NCI-H2029 treated with DMSO at 0.1 percent for 48 hours (cell line): ENCODE results near the gene ARF1.

ENCODE experiments used
- DNase-seq: peaks from one replicate; lab custom pipeline; 2025; lab: John Stamatoyannopoulos, UW

Gene ARF1

GRCh38 chr1:228082214-228082917, at the start of gene ARF1:
Gene ARF1, plus strand, starts transcription at chr1:228082708. Its CDS starts 14,407 bp downstream, at chr1:228097115.
- peak; percentile 30 for DNase-seq

DNA sequence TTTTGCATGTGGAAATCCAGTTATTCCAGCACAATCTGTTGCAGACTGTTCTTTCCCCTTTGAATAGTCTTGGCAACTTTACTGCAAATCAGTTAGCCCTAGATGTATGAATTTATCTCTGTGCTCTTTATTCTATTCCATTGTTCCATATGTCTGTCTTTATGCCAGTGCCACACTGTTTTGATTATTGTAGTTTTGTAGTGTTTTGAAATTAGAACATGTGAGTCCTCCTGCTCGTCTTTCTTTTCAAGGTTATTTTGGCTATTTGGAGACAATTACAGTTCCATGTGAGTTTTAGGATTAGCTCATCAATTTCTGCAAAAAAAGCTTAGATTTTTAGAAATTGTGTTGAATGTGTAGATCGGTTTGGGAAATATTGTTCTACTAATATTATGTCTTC, 49.1 kb upstream of the ARF1 start:
- no peak for DNase-seq

GRCh38 chr1:228034954-228035837, 47.3 kb upstream of the ARF1 start:
- DNase-seq = no peak

DNA sequence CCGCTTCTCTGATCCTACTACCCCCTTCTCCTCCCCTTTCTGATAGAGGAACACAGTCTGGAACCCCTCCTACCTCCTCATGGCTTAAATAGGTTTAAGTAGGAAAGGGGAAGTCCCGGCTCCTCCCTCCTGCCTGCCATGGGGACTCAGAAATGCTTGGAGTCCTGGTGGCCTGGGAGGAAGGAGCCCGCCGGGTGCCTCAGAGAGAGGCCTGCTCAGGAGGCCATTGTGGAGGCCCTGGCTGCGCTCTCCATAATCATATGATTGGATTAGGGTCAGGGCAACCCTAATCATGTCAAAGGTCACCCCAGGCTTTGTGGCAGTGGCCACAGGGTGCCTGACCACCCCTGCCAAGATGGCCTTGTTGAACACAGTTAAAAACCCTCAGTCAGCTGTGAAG, 46.7 kb upstream of the ARF1 start:
- DNase-seq = no peak

GRCh38 chr1:228036701-228037231, 45.7 kb upstream of the ARF1 start:
- DNase-seq = no peak

- DNase-seq = no peak
Observed at GRCh38 chr1:228037401-228038386, 44.8 kb upstream of the ARF1 start.

- no peak for DNase-seq
Observed at GRCh38 chr1:228038387-228039005, 44.0 kb upstream of the ARF1 start.

GRCh38 chr1:228039006-228039903, 43.3 kb upstream of the ARF1 start:
- no peak for DNase-seq

DNA sequence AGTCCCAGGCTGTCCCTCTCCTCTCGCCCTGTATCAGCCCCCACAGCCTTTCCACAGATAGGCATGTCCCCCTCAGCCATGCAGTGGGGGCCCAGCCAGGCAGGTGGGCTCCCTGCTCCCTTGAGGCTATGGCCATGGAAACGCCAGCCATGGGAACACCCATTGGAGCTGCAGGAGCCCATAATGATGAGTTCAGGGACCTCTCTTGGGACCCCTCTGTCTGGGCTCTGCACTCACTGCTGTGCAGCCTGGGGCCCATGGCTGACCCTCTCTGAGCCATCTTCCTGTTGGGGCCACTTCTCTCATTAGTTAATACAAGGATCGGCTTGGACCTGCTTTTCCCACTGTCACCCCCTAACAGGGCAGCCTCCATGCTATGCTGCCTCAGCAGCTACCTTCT, 42.5 kb upstream of the ARF1 start:
- no peak for DNase-seq

GRCh38 chr1:228041316-228041715, 41.2 kb upstream of the ARF1 start:
- no peak for DNase-seq

DNA sequence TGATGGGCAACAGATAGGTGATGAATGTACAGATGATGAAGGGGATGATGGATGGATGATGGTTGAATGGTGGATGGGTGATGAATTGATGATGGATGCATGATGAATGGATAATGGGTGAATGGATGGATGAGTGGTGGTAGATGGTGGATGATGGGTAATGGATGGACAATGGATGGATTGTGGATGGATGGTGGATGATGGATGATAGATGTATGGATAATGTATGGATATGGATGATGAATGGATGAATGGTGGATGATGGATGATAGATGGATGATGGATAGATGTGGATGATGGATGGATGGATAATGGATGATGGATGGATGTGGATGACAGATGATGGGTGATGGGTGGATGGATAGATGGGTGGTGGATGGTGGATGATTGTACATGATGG, 40.0 kb upstream of the ARF1 start:
- no peak for DNase-seq

DNA sequence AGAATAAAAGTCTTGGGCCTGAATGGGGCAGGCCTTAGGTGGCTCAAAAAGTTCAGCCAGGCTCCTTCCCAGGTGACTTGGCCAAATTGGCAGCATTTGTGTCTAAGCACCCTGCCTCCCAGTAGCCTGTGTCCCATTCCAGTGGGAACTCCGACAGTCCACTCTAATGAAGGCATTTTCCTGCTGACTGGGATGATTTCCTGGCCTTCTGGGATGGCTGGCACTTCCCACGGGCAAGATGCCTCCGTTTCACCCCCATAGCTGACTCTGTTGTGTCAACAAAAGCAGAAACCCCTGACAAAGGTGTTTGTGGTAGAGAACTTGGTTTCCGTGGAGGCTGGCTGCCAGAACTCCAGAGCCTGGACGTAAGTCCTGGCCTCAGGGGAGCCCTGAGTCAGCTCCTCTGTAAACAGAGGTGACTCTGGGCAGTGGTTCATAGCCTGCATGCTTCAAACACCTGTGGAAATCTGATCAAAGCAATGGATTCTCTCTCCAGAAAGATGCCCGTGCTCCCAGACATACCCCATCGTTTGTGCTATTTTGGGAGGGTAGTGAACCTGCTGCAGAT, 39.1 kb upstream of the ARF1 start:
- no peak for DNase-seq

DNA sequence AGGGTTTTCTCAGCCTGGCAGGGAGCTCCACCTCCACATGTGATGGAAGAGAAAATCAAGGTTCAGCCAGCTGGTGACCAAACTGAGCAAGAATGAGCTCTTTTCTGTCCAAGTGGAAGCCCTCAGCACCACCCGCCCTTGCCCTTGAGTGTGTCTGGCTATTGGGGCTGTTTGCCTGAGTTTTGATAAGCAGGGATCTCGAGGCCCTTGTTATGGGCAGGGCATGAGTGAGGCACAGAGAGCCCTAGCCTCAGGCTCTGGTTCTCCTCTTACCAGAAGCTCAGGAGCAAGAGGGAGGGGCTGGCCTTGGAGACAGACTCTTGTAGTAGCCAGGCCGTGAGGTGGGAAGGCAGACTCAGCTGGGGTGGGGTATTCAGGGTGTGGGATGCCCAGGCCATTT, 37.5 kb upstream of the ARF1 start:
- no peak for DNase-seq

DNA sequence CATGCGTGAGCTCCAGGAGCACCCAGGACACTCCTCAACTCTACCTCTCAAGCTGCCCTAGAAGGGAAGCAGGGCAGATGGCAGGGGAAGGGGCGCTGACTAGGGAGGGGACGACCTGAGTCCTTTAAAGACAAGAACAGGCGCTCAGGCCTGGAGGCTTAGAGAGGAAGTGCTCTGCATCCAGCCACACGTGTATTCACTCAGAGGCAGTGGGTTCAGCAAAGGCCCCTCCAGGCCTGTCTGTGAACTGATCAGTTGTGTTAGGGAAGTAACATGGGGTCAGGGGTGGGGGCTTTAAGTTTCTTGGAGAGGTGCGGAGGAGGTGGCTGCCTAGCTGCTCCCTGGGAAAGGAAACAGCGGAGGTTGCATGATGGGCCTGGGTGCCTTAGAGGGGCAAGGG, 37.1 kb upstream of the ARF1 start:
- DNase-seq = no peak

- no peak for DNase-seq
Observed at GRCh38 chr1:228045871-228046270, 36.6 kb upstream of the ARF1 start.

DNA sequence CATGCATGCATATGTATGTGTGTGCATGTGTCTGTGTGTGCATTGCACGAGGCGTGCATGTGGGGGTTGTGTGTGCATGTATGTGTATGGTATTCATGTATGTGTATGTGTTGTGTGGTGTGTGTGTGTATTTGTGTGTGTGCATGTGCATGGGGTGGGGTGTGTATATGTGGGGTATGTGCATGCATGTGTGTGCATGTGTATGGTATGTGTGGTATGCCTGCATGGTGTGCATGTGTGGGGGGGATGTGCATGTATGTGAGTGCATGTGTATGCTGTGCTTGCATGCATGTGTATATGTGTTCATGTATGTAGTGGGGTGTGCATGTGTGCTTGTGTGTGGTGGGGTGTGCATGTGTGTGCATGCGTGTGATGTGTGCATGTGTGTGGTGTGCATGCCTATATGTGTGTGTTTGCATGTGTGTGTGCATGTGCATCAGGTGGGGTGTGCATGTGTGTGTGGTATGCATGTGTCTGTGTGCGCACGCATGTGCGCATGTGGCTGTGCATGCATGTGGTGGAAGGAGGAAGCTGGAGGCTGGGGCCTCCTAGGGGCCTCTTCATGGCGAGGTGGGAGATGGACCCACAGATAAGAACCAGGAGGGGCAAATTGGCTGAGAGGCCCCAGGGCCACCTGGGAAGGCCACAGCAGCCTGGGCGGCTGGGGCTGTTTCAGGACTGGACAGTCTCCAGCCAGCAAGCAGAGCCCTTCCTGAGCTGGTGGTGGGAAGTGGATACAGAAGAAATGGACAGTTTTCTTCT, 35.9 kb upstream of the ARF1 start:
- DNase-seq = no peak

- DNase-seq = no peak
Observed at GRCh38 chr1:228047183-228047466, 35.4 kb upstream of the ARF1 start.

DNA sequence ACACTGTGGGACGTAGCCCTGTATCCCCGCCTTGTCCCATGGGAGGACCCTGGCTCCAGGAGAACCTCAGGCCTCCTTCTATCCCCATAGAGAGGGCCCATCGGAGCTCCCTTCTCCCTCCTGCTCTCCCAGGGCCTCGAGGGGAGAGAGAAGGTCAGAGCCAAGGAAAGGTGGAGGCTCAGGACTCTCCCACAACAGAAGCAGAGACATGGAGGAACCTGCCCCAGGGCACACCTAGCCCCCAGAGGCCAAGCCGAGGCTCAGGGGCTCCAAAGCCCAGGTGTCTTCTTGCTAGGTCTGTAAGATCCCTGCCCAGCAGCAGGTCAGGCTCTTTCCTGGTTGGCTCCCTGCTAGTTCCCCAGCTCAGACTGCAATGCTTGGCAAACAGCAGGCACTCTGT, 34.4 kb upstream of the ARF1 start:
- DNase-seq = no peak

GRCh38 chr1:228048659-228049298, 33.7 kb upstream of the ARF1 start:
- no peak for DNase-seq
